A549 (cell line): ENCODE measurements around the gene TNFRSF21. TPM values are rescaled to one million over a fixed set of nuclear protein-coding genes. Genes with fewer than 3 reads are reported as not detected.

Experiments
- ATAC-seq, 2 experiments: fragments of 200-7000 bp in 1 of 2; fragments of >200 bp in 1 of 2; cut with Nextera tagmentation in 1 of 2; cut with Tn5 transposase in 1 of 2; 3 replicates each; pipeline versions ENCODE4 v1.8.0 to v1.9.1; 2018 to 2020; ENCODE audit warnings: mild to moderate bottlenecking in 1 of 2, moderate library complexity in 1 of 2
- CTCF ChIA-PET: fragments of 300-600 bp; sonication (Branson Sonifier 250); formaldehyde crosslinking; extraction: SDS; loops from one replicate; lab custom pipeline; 2021; ENCODE audit warnings: antibody characterized with exemption, inconsistent platforms; lab: Yijun Ruan, JAX
- POLR2A ChIA-PET: fragments of 350-600 bp; formaldehyde crosslinking; extraction: SDS; loops from one replicate; lab custom pipeline; 2021; ENCODE audit warnings: antibody characterized with exemption, inconsistent platforms; lab: Yijun Ruan, JAX
- DNase-seq, 2 experiments: peaks; one replicate each; pipeline versions ENCODE4 v3.0.0 to v3.0.0-alpha.2; 2011 to 2016; ENCODE audit warnings: low read depth in 1 of 2, low spot score in 1 of 2
- FAIRE-seq: peaks from 2 replicates; lab custom pipeline; 2011; peaks lifted over from hg19 to GRCh38; lab: Jason Lieb, UNC
- H3K27ac ChIP-seq, 2 experiments: fragments of >200 bp; sonication (Bioruptor Twin); formaldehyde crosslinking; 3 replicates each; pipeline ENCODE4 v1.5.1; 2016 to 2017
- H3K4me1 ChIP-seq: fragments of >200 bp; sonication (Bioruptor Twin); formaldehyde crosslinking; 3 replicates; pipeline ENCODE4 v1.6.1; 2016
- H3K4me2 ChIP-seq: fragments of >200 bp; sonication (Bioruptor Twin); formaldehyde crosslinking; 3 replicates; pipeline ENCODE4 v1.6.1; 2016
- H3K4me3 ChIP-seq: fragments of >200 bp; sonication (Bioruptor Twin); formaldehyde crosslinking; 3 replicates; pipeline ENCODE4 v1.5.1; 2016
- H3K9me3 ChIP-seq: fragments of >200 bp; sonication (Bioruptor Twin); formaldehyde crosslinking; 3 replicates; pipeline ENCODE4 v1.6.1; 2016
- BHLHE40 ChIP-seq: IDR thresholded peaks from 2 replicates; pipeline ENCODE4 v1.6.1; 2012; ENCODE audit warnings: low read depth, low read length, inconsistent platforms
- CBX2 ChIP-seq: fragments of 200-600 bp; sonication (generic); IDR thresholded peaks from 2 replicates; pipeline ENCODE4 v1.6.1; 2016; ENCODE audit warnings: low read depth, mild to moderate bottlenecking, borderline replicate concordance
- EHF ChIP-seq: fragments of 250-450 bp; sonication (Bioruptor Pico); IDR thresholded peaks from 2 replicates; pipeline ENCODE4 v1.5.0; 2020; ENCODE audit warnings: mild to moderate bottlenecking
- EP300 ChIP-seq, 2 experiments: fragments of >200 bp; sonication (Bioruptor Twin); formaldehyde crosslinking; IDR thresholded peaks; 2 replicates in 1 of 2; 3 replicates in 1 of 2; pipeline ENCODE4 v1.6.1; 2016 to 2017
- ESRRA ChIP-seq: fragments of 150-350 bp; IDR thresholded peaks from 2 replicates; pipeline ENCODE4 v1.6.1; 2014; ENCODE audit warnings: mild to moderate bottlenecking, low read length, borderline replicate concordance
- FOXS1 ChIP-seq: fragments of 250-450 bp; sonication (Bioruptor Pico); IDR thresholded peaks from 2 replicates; pipeline ENCODE4 v1.5.0; 2020; ENCODE audit warnings: mild to moderate bottlenecking, moderate library complexity
- HEYL ChIP-seq: fragments of 250-450 bp; sonication (Bioruptor Pico); IDR thresholded peaks from 2 replicates; pipeline ENCODE4 v1.8.0; 2021; ENCODE audit warnings: mild to moderate bottlenecking, moderate library complexity
- HOXB13 ChIP-seq: fragments of 250-450 bp; sonication (Bioruptor Pico); IDR thresholded peaks from 2 replicates; pipeline ENCODE4 v1.5.0; 2020; ENCODE audit warnings: low read depth, mild to moderate bottlenecking, moderate library complexity
- JUNB ChIP-seq: fragments of >200 bp; sonication (Bioruptor Twin); formaldehyde crosslinking; IDR thresholded peaks from 2 replicates; pipeline ENCODE4 v1.6.1; 2016
- KDM5A ChIP-seq: fragments of 200-600 bp; sonication (generic); IDR thresholded peaks from 2 replicates; pipeline ENCODE4 v1.6.1; 2016; ENCODE audit warnings: antibody characterized with exemption, mild to moderate bottlenecking
- MYC ChIP-seq: IDR thresholded peaks from 2 replicates; pipeline ENCODE4 v1.6.1; 2012; ENCODE audit warnings: mild to moderate bottlenecking, inconsistent platforms, low read length, improper control_type of control experiment, borderline replicate concordance
- NR3C1 ChIP-seq: fragments of >200 bp; sonication (Bioruptor Twin); formaldehyde crosslinking; IDR thresholded peaks from 3 replicates; pipeline ENCODE4 v1.6.1; 2017
- RARB ChIP-seq: fragments of 250-450 bp; sonication (Bioruptor Pico); IDR thresholded peaks from 2 replicates; pipeline ENCODE4 v1.8.0; 2021; ENCODE audit warnings: mild to moderate bottlenecking, moderate library complexity
- RCOR1 ChIP-seq: fragments of 150-350 bp; IDR thresholded peaks from 2 replicates; pipeline ENCODE4 v1.6.1; 2014; ENCODE audit warnings: antibody characterized with exemption, low read length, low read depth
- SREBF2 ChIP-seq: fragments of 450-650 bp; IDR thresholded peaks from 2 replicates; pipeline ENCODE4 v1.6.1; 2014; ENCODE audit warnings: mild to moderate bottlenecking, moderate library complexity
- TFCP2L1 ChIP-seq: fragments of 250-450 bp; sonication (Bioruptor Pico); IDR thresholded peaks from 2 replicates; pipeline ENCODE4 v1.5.0; 2021; ENCODE audit warnings: mild to moderate bottlenecking
- ZFP36 ChIP-seq: fragments of 450-650 bp; IDR thresholded peaks from 2 replicates; pipeline ENCODE4 v1.6.1; 2014; ENCODE audit warnings: borderline replicate concordance; ENCODE audit not compliant: partially characterized antibody
- ZNF302 ChIP-seq: fragments of 250-450 bp; sonication (Bioruptor Pico); IDR thresholded peaks from 2 replicates; pipeline ENCODE4 v1.9.0; 2021; ENCODE audit warnings: inconsistent platforms, mild to moderate bottlenecking, moderate library complexity
- ZSCAN20 ChIP-seq: fragments of 250-450 bp; sonication (Bioruptor Pico); IDR thresholded peaks from 2 replicates; pipeline ENCODE4 v1.8.0; 2022; ENCODE audit warnings: mild to moderate bottlenecking, moderate library complexity
- WGBS: methylation state at CpG from one replicate; pipeline ENCODE4 v1.1.6; 2017; ENCODE audit errors: missing lambda C conversion rate; 5-methylcytosine and 5-hydroxymethylcytosine counted together
- polyA plus RNA-seq, 4 experiments: library from polyadenylated mRNA; depleted of rRNA in 3 of 4; stranded (reverse); fragments of >200 nt; fragmentation: RNase III in 1 of 4; extraction: RNeasy Plus Mini Kit Qiagen cat#74134 plus additional on column Dnase treatment in 1 of 4; gene quantifications; 2 replicates in 3 of 4; 3 replicates in 1 of 4; pipeline ENCODE4 v1.2.3, GENCODE V29; 2011 to 2017
- TF ChIP-seq, protein P1 (sequence below): IDR thresholded peaks from 2 replicates; pipeline ENCODE4 v1.6.1; 2012; ENCODE audit warnings: low read depth, borderline replicate concordance
- TF ChIP-seq, protein P2 (sequence below): IDR thresholded peaks from 2 replicates; pipeline ENCODE4 v1.6.1; 2012
- TF ChIP-seq, protein P3 (sequence below): fragments of >200 bp; sonication (Bioruptor Twin); formaldehyde crosslinking; IDR thresholded peaks from 2 replicates; pipeline ENCODE4 v1.6.1; 2016
- TF ChIP-seq, protein P4 (sequence below): IDR thresholded peaks from 2 replicates; pipeline ENCODE4 v1.6.1; 2012
- TF ChIP-seq, protein P5 (sequence below): fragments of 200-600 bp; sonication (generic); IDR thresholded peaks from 2 replicates; pipeline ENCODE4 v1.6.1; 2016; ENCODE audit warnings: antibody characterized with exemption, mild to moderate bottlenecking, moderate library complexity
- TF ChIP-seq, protein P6 (sequence below): fragments of 250-450 bp; sonication (Bioruptor Pico); IDR thresholded peaks from 2 replicates; pipeline ENCODE4 v1.5.0; 2020; ENCODE audit warnings: low read depth, mild to moderate bottlenecking, moderate library complexity
- TF ChIP-seq, protein P7 (sequence below): fragments of >200 bp; sonication (Bioruptor Twin); formaldehyde crosslinking; IDR thresholded peaks from 3 replicates; pipeline ENCODE4 v1.5.1; 2016

Gene TNFRSF21
- polyA plus RNA-seq, 2 of the 4 experiments (the other 2 are of a cell fraction): 14.1 to 15.6 TPM

DNA sequence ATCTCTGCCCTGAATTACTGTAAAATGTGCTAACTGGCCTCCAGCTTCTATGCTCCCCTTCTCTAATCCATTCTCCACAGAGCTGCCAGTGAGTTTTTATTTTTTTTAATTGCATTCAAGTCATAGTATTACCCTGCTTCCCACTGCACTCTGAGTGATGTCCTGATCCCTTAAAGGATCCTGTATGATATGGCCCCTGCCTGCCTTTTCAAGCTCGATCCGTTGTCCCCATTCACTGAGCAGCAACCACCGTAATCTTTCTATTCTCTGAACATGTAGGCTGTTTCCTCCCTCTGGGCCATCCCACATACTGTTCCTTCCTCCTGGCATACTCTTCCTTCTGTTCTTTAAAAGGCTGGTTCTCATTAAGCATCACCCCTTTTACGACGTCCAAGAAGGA, 9.3 kb downstream of the TNFRSF21 start (continued):
- TF ChIP-seq ZNF302 (CRISPR knock-in tag): no peak
- TF ChIP-seq, protein P1, sequence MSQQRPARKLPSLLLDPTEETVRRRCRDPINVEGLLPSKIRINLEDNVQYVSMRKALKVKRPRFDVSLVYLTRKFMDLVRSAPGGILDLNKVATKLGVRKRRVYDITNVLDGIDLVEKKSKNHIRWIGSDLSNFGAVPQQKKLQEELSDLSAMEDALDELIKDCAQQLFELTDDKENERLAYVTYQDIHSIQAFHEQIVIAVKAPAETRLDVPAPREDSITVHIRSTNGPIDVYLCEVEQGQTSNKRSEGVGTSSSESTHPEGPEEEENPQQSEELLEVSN: no peak
- TF ChIP-seq, protein P2, sequence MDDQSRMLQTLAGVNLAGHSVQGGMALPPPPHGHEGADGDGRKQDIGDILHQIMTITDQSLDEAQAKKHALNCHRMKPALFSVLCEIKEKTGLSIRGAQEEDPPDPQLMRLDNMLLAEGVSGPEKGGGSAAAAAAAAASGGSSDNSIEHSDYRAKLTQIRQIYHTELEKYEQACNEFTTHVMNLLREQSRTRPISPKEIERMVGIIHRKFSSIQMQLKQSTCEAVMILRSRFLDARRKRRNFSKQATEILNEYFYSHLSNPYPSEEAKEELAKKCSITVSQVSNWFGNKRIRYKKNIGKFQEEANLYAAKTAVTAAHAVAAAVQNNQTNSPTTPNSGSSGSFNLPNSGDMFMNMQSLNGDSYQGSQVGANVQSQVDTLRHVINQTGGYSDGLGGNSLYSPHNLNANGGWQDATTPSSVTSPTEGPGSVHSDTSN: no peak

DNA sequence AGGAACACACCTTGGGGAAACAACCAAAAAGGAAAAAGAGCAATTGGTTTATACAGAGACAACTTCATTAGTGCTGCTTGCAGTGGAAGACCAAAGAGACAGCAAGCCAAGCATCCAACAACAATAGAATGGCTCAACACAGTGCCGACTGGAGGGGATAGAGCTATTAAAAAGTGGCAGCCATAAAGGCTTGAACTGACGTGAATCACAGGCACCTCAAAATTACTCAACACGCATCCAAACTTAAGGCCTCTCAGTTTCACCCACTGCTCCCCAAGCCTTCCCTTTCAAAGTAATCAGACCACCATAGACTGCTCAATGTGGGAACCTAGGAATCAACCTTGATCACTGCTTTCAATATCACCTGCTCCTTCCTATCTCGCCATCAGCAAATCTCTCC, 9.7 kb downstream of the TNFRSF21 start:
- FAIRE-seq (no peak), DNase-seq (no peak), ATAC-seq (no peak)
- Histone ChIP-seq H3K9me3 (no peaks in the 10 kb centered on the region), H3K4me3 (no peak overlapping the region), H3K4me1 (peaks cover 22% of the 10 kb centered on the region), H3K27ac (no peak overlapping the region), H3K4me2 (no peak overlapping the region)
- ChIA-PET CTCF (interaction anchor here (1.0 to 1.4 kb wide), 2 partner anchors 9 to 58 kb away, joined by 3 to 7 read pairs; partner anchors contain the start of gene TNFRSF21), POLR2A (no interaction called here)
- TF ChIP-seq KDM5A: no peak
- TF ChIP-seq, protein P3, sequence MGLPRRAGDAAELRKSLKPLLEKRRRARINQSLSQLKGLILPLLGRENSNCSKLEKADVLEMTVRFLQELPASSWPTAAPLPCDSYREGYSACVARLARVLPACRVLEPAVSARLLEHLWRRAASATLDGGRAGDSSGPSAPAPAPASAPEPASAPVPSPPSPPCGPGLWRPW: no peak
- TF ChIP-seq CBX2: no peak
- no peak for TF ChIP-seq ESRRA
- no peak for TF ChIP-seq SREBF2
- TF ChIP-seq RARB (CRISPR knock-in tag): no peak
- no peak for TF ChIP-seq FOXS1 (CRISPR knock-in tag)
- TF ChIP-seq EHF: no peak
- no peak for TF ChIP-seq ZFP36
- no peak for TF ChIP-seq HOXB13 (CRISPR knock-in tag)
- TF ChIP-seq ZSCAN20: no peak
- no peak for TF ChIP-seq HEYL (CRISPR knock-in tag)
- TF ChIP-seq BHLHE40: no peak
- 86% methylated on average over 4 of the region's 4 CpGs for WGBS

DNA sequence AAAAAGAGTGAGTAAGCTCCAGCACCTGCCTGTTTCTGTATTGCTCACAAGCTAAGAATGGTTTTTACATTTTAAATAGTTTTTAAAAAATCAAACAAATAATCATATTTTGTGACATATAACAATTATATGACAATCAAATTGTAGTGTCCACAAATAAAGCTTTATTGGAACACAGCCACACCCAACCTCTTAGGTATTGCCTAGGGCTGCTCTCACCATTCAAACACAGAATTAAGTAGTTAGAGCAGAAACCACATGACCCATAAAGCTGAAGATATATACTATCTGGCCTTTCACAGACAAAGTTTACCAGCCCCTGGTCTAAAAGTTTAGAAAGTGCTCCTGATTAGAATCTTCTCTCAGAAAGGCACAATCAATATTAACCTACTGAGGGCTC, 11.2 kb downstream of the TNFRSF21 start:
- no peak for ATAC-seq
- Histone ChIP-seq H3K4me1 (peaks cover 8% of the 10 kb centered on the region; the same call in 2 of the 3 replicates), H3K4me2 (no peak overlapping the region), H3K27ac (no peak overlapping the region)
- TF ChIP-seq NR3C1: no peak
- TF ChIP-seq EP300 (IDR thresholded peaks at IDR 0.05): no peak
- TF ChIP-seq, protein P4, sequence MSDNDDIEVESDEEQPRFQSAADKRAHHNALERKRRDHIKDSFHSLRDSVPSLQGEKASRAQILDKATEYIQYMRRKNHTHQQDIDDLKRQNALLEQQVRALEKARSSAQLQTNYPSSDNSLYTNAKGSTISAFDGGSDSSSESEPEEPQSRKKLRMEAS: no peak
- no peak for TF ChIP-seq BHLHE40
- no peak for TF ChIP-seq JUNB
- TF ChIP-seq RCOR1: no peak
- TF ChIP-seq, protein P5, sequence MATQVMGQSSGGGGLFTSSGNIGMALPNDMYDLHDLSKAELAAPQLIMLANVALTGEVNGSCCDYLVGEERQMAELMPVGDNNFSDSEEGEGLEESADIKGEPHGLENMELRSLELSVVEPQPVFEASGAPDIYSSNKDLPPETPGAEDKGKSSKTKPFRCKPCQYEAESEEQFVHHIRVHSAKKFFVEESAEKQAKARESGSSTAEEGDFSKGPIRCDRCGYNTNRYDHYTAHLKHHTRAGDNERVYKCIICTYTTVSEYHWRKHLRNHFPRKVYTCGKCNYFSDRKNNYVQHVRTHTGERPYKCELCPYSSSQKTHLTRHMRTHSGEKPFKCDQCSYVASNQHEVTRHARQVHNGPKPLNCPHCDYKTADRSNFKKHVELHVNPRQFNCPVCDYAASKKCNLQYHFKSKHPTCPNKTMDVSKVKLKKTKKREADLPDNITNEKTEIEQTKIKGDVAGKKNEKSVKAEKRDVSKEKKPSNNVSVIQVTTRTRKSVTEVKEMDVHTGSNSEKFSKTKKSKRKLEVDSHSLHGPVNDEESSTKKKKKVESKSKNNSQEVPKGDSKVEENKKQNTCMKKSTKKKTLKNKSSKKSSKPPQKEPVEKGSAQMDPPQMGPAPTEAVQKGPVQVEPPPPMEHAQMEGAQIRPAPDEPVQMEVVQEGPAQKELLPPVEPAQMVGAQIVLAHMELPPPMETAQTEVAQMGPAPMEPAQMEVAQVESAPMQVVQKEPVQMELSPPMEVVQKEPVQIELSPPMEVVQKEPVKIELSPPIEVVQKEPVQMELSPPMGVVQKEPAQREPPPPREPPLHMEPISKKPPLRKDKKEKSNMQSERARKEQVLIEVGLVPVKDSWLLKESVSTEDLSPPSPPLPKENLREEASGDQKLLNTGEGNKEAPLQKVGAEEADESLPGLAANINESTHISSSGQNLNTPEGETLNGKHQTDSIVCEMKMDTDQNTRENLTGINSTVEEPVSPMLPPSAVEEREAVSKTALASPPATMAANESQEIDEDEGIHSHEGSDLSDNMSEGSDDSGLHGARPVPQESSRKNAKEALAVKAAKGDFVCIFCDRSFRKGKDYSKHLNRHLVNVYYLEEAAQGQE: no peak
- TF ChIP-seq, protein P1: no peak
- no peak for TF ChIP-seq ZFP36
- TF ChIP-seq MYC: no peak
- TF ChIP-seq FOXS1 (CRISPR knock-in tag): no peak
- TF ChIP-seq CBX2: no peak
- no peak for TF ChIP-seq TFCP2L1 (CRISPR knock-in tag)
- TF ChIP-seq, protein P6, sequence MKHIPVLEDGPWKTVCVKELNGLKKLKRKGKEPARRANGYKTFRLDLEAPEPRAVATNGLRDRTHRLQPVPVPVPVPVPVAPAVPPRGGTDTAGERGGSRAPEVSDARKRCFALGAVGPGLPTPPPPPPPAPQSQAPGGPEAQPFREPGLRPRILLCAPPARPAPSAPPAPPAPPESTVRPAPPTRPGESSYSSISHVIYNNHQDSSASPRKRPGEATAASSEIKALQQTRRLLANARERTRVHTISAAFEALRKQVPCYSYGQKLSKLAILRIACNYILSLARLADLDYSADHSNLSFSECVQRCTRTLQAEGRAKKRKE: no peak
- TF ChIP-seq, protein P7, sequence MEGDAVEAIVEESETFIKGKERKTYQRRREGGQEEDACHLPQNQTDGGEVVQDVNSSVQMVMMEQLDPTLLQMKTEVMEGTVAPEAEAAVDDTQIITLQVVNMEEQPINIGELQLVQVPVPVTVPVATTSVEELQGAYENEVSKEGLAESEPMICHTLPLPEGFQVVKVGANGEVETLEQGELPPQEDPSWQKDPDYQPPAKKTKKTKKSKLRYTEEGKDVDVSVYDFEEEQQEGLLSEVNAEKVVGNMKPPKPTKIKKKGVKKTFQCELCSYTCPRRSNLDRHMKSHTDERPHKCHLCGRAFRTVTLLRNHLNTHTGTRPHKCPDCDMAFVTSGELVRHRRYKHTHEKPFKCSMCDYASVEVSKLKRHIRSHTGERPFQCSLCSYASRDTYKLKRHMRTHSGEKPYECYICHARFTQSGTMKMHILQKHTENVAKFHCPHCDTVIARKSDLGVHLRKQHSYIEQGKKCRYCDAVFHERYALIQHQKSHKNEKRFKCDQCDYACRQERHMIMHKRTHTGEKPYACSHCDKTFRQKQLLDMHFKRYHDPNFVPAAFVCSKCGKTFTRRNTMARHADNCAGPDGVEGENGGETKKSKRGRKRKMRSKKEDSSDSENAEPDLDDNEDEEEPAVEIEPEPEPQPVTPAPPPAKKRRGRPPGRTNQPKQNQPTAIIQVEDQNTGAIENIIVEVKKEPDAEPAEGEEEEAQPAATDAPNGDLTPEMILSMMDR: no peak
- TF ChIP-seq, all 56 proteins: peak for 0
- Histone ChIP-seq H3K9me3 (no peaks in the 10 kb centered on the region), H3K4me3 (no peak overlapping the region)
- FAIRE-seq (no peak), DNase-seq (no peak)
- ChIA-PET CTCF (interaction anchor here (0.9 to 1.2 kb wide), 3 partner anchors 10 to 307 kb away, joined by 3 to 4 read pairs (median 3); no protein-coding TSS in a partner anchor), POLR2A (interaction anchor here (0.6 kb wide), 1 partner anchor 195 kb away, joined by 3 read pairs; no protein-coding TSS in a partner anchor)
